PC-9 (cell line): ENCODE results near the gene MFSD6L.

Experiments
- EZH2 ChIP-seq: fragments of 200-600 bp; sonication (generic); IDR thresholded peaks from 2 replicates; pipeline ENCODE4 v1.8.0; 2017; ENCODE audit warnings: antibody characterized with exemption, low read depth
- TF ChIP-seq, protein P1 (sequence below): fragments of 200-600 bp; sonication (generic); conservative IDR thresholded peaks from 2 replicates; pipeline ENCODE4 v1.6.1; 2017; ENCODE audit warnings: mixed run types, antibody characterized with exemption, mild to moderate bottlenecking, moderate library complexity

DNA sequence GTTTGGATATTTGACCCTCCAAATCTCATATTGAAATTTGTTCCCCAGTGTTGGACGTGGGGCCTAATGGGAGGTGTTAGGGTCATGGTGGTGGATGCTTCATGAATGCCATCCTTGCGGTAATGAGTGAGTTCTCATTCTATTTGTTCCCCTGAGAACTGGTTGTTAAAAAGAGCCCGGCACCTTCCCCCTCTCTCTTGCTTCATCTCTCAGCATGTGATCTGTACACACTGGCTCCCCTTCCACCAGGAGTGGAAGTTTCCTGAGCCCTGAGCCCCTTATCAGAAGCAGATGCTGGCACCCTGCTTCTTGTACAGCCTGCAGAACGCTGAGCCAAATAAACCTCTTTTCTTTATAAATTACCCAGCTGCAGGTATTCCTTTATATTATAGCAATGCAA, 42.7 kb upstream of the MFSD6L start:
- TF ChIP-seq, protein P1, sequence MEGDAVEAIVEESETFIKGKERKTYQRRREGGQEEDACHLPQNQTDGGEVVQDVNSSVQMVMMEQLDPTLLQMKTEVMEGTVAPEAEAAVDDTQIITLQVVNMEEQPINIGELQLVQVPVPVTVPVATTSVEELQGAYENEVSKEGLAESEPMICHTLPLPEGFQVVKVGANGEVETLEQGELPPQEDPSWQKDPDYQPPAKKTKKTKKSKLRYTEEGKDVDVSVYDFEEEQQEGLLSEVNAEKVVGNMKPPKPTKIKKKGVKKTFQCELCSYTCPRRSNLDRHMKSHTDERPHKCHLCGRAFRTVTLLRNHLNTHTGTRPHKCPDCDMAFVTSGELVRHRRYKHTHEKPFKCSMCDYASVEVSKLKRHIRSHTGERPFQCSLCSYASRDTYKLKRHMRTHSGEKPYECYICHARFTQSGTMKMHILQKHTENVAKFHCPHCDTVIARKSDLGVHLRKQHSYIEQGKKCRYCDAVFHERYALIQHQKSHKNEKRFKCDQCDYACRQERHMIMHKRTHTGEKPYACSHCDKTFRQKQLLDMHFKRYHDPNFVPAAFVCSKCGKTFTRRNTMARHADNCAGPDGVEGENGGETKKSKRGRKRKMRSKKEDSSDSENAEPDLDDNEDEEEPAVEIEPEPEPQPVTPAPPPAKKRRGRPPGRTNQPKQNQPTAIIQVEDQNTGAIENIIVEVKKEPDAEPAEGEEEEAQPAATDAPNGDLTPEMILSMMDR, result no peak
- TF ChIP-seq EZH2, result no peak
